Measurements from ENCODE around the gene HOXC13. TPM values are rescaled to one million over a fixed set of nuclear protein-coding genes. Genes with fewer than 3 reads are reported as not detected.

Gene HOXC13
- total RNA-seq, 4 donors from 2014 or later: not detected

DNA sequence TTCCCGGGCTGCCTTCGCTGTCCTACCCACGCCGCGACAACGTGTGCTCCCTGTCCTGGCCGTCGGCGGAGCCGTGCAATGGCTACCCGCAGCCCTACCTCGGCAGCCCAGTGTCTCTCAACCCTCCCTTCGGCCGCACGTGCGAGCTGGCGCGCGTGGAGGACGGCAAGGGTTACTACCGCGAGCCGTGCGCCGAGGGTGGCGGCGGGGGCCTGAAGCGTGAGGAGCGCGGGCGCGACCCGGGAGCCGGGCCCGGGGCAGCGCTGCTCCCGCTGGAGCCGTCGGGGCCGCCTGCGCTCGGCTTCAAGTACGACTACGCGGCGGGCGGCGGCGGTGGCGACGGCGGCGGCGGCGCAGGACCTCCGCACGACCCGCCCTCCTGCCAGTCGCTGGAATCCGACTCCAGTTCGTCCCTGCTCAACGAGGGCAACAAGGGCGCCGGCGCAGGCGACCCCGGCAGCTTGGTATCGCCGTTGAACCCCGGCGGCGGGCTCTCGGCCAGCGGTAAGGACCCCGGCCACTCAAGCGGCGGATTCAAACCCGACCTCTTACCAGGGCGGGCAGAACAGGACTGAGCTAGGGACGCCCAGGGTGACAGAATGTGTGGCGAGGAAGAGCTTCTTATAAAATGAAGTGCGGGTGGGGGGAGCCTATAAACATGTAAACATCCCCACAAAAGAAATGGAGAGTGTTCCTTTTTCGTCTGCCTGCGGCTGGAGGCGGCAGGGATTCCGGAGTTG lies 16.6 kb downstream of the HOXC13 start:
- H3K27ac ChIP-seq (replicated peaks in 1 of 4): no peak overlapping the region
- no peaks in the 10 kb centered on the region for H3K36me3 ChIP-seq
- WGBS: 5% methylated on average over 33 of the region's 86 CpGs
- no peak for DNase-seq (ENCODE audit: extremely low spot score)
- TF ChIP-seq POLR2AphosphoS5 (IDR thresholded peaks at IDR 0.05): no peak
- no peak for TF ChIP-seq EP300 (IDR thresholded peaks at IDR 0.05)
- TF ChIP-seq POLR2A (IDR thresholded peaks at IDR 0.05; ENCODE audit: low read depth): no peak
- H3K9me3 ChIP-seq: no peaks in the 10 kb centered on the region
- H3K4me1 ChIP-seq: peaks cover 7 to 45% (median 31%) of the 10 kb centered on the region in 4 donors
- H3K27me3 ChIP-seq: peaks cover 10 to 100% (median 98%) of the 10 kb centered on the region in 4 donors
- H3K4me3 ChIP-seq: no peak overlapping the region
- intact Hi-C loops (cut with DNase I): no loop called here

DNA sequence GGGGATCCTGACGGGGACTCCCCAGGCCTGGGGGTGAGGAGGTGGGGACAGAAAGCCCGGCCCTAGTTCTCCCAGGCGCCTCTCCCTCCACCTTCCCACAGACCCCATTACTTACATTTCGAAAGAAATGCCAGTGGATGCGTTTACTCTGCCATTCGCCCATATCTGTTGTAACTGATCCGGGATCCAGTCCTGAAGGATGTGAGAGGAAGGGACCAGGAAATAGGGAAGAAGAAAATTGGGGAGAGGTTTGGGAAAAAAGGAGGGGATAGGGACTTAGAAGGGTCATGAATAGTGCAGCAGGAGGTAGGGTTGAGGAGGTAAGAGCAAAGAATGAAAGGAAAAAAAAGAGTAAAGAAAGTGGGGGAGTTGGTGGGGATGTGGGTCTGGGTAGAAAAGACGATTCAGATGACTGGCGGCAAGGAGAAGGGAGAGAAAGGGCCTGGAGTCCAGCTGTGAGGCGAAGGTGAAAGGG lies 17.2 kb downstream of the HOXC13 start:
- peaks cover 10 to 100% (median 98%) of the 10 kb centered on the region in 4 donors for H3K27me3 ChIP-seq
- H3K9me3 ChIP-seq: no peaks in the 10 kb centered on the region
- no peak for TF ChIP-seq POLR2AphosphoS5 (IDR thresholded peaks at IDR 0.05)
- TF ChIP-seq POLR2A (IDR thresholded peaks at IDR 0.05; ENCODE audit: low read depth): no peak
- TF ChIP-seq EP300 (IDR thresholded peaks at IDR 0.05): no peak
- TF ChIP-seq, protein P1, sequence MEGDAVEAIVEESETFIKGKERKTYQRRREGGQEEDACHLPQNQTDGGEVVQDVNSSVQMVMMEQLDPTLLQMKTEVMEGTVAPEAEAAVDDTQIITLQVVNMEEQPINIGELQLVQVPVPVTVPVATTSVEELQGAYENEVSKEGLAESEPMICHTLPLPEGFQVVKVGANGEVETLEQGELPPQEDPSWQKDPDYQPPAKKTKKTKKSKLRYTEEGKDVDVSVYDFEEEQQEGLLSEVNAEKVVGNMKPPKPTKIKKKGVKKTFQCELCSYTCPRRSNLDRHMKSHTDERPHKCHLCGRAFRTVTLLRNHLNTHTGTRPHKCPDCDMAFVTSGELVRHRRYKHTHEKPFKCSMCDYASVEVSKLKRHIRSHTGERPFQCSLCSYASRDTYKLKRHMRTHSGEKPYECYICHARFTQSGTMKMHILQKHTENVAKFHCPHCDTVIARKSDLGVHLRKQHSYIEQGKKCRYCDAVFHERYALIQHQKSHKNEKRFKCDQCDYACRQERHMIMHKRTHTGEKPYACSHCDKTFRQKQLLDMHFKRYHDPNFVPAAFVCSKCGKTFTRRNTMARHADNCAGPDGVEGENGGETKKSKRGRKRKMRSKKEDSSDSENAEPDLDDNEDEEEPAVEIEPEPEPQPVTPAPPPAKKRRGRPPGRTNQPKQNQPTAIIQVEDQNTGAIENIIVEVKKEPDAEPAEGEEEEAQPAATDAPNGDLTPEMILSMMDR (IDR thresholded peaks at IDR 0.05): no peak
- WGBS: 9% methylated on average over 10 of the region's 10 CpGs
- H3K4me3 ChIP-seq: no peak overlapping the region
- H3K36me3 ChIP-seq: no peaks in the 10 kb centered on the region
- intact Hi-C loops (cut with DNase I): no loop called here
- no peak for DNase-seq (ENCODE audit: extremely low spot score)
- peaks cover 7 to 48% (median 34%) of the 10 kb centered on the region in 4 donors for H3K4me1 ChIP-seq
- no peak overlapping the region for H3K27ac ChIP-seq (replicated peaks in 1 of 4)

DNA sequence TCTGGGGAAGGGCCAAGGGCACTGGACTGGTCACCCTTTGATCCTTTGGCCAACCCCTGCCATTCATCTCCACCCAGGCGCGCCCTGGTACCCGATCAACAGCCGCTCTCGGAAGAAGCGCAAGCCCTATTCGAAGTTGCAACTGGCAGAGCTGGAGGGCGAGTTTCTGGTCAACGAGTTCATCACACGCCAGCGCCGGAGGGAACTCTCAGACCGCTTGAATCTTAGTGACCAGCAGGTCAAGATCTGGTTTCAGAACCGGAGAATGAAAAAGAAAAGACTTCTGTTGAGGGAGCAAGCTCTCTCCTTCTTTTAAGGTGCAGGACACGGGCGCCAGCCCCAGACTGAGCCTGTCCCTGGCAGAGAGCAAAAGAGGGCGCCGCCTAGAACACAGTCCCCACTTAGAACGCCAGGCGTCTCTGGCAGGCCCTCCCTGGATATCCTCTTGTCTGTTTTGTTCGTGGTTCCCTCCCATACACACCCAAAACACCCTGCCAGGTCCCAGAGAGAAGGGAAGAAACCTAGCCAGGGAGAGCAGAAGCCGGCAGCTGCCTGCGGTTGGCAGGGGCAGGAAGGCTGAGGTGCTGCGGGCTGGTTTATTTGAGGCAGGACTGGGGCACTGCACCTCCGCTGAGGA lies 17.7 kb downstream of the HOXC13 start:
- H3K36me3 ChIP-seq: no peaks in the 10 kb centered on the region
- intact Hi-C loops (cut with DNase I): no loop called here
- H3K4me3 ChIP-seq: no peak overlapping the region
- no peak for DNase-seq (ENCODE audit: extremely low spot score)
- peaks cover 10 to 100% (median 98%) of the 10 kb centered on the region in 4 donors for H3K27me3 ChIP-seq
- H3K27ac ChIP-seq (replicated peaks in 1 of 4): no peak overlapping the region
- no peaks in the 10 kb centered on the region for H3K9me3 ChIP-seq
- WGBS: 13% methylated on average over 23 of the region's 25 CpGs
- H3K4me1 ChIP-seq: peaks cover 9 to 48% (median 34%) of the 10 kb centered on the region in 4 donors
- no peak for TF ChIP-seq EP300 (IDR thresholded peaks at IDR 0.05)
- TF ChIP-seq, protein P1 (IDR thresholded peaks at IDR 0.05): no peak
- TF ChIP-seq POLR2AphosphoS5 (IDR thresholded peaks at IDR 0.05): no peak
- TF ChIP-seq POLR2A (IDR thresholded peaks at IDR 0.05; ENCODE audit: low read depth): no peak

DNA sequence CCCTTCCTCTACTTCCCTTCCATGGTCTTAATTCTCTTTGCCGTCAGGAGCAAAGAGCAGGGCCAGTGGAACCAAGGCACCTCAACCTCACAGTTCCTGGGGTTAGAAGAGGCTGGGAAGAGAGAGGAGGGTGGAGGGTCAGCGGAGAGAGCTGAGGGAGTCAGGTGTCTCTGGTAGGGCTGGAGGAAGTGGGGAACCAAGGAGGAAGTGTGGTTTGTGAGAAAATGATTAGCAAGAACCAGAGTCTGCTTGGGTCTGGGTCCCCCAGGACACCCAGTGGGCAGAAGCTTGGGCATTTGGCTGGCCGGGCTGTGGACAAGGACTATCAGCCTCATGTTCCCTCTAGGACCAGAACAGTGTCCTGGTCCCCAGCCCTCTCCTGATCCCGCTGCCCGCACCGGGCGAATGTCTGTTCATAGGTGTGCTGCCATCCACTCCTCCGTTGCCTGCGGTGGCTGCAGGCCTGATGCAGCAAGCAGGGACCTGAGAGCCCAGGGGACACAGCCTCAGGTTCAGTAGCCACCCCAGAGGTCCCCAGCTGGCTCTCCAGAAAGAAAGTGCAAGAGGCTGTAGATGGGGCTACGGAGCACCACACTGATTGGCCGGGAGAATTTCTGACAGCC lies 18.4 kb downstream of the HOXC13 start:
- TF ChIP-seq, protein P1 (IDR thresholded peaks at IDR 0.05): no peak
- TF ChIP-seq POLR2AphosphoS5 (IDR thresholded peaks at IDR 0.05) (no peak), POLR2A (IDR thresholded peaks at IDR 0.05; ENCODE audit: low read depth) (no peak)
- peaks cover 10 to 100% (median 98%) of the 10 kb centered on the region in 4 donors for H3K27me3 ChIP-seq
- 12% methylated on average over 3 of the region's 11 CpGs for WGBS
- DNase-seq (ENCODE audit: extremely low spot score): no peak
- H3K4me3 ChIP-seq: no peak overlapping the region
- H3K9me3 ChIP-seq: no peaks in the 10 kb centered on the region
- H3K36me3 ChIP-seq: no peaks in the 10 kb centered on the region
- peaks cover 7 to 45% (median 31%) of the 10 kb centered on the region in 4 donors for H3K4me1 ChIP-seq
- intact Hi-C loops (cut with DNase I): no loop called here
- H3K27ac ChIP-seq (replicated peaks in 1 of 4): no peak overlapping the region

DNA sequence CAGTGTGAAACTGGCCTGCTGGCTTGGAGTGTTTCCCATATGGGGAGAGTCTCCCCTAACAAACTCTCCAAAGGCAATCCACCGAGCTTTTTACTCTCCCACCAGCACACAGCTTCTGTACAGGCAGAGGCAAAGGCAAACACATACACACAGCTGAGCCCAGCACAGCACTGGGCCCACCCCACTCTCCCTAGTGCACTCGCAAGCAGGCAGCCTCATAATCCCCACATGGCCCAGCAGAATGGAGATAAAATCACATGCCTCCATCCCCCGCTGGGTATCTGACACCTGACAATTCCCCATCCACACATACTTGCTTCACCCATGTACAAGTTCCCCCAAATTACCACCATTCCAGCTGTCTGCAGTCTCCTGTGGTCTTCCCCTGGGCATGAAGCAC lies 19.5 kb downstream of the HOXC13 start:
- 17% methylated on average over 3 of the region's 3 CpGs for WGBS
- Histone ChIP-seq H3K27ac (replicated peaks in 1 of 4) (no peak overlapping the region), H3K4me3 (no peak overlapping the region), H3K9me3 (no peaks in the 10 kb centered on the region), H3K4me1 (peaks cover 5 to 38% (median 23%) of the 10 kb centered on the region in 4 donors), H3K36me3 (no peaks in the 10 kb centered on the region), H3K27me3 (peaks cover 11 to 100% (median 98%) of the 10 kb centered on the region in 4 donors)
- TF ChIP-seq POLR2AphosphoS5 (IDR thresholded peaks at IDR 0.05) (no peak), EP300 (IDR thresholded peaks at IDR 0.05) (no peak), POLR2A (IDR thresholded peaks at IDR 0.05; ENCODE audit: low read depth) (no peak)
- TF ChIP-seq, protein P1 (IDR thresholded peaks at IDR 0.05): no peak
- intact Hi-C loops (cut with DNase I): no loop called here
- no peak for DNase-seq (ENCODE audit: extremely low spot score)
